AG04450 (cell line): Measurements from ENCODE around the gene CLDN5. TPM values are rescaled to one million over a fixed set of nuclear protein-coding genes. Genes with fewer than 3 reads are reported as not detected.

Source experiments
- CTCF ChIA-PET: fragments of 300-600, 350-600 bp; formaldehyde crosslinking; extraction: SDS; loops from one replicate; lab custom pipeline; 2022; ENCODE audit warnings: antibody characterized with exemption, inconsistent platforms; lab: Charles Lee
- POLR2A ChIA-PET: fragments of 350-600 bp; formaldehyde crosslinking; extraction: SDS; loops from one replicate; lab custom pipeline; 2021; ENCODE audit warnings: antibody characterized with exemption, inconsistent platforms; lab: Yijun Ruan, JAX
- DNase-seq: peaks from one replicate; pipeline ENCODE4 v3.0.0-alpha.2; 2011; ENCODE audit warnings: low read depth, low spot score
- H3K27ac ChIP-seq: one replicate; pipeline ENCODE4 v1.5.1; 2012; ENCODE audit warnings: low read depth, low read length, control low read depth
- H3K27me3 ChIP-seq: one replicate; pipeline ENCODE4 v1.6.0; 2012; ENCODE audit warnings: low read length; ENCODE audit not compliant: control insufficient read depth, insufficient read depth
- H3K4me3 ChIP-seq: 2 replicates; pipeline ENCODE4 v1.5.1; 2011; ENCODE audit warnings: mild to moderate bottlenecking, low read depth, low read length, control low read depth
- H3K9me3 ChIP-seq: 2 replicates; pipeline ENCODE4 v1.5.1; 2012; ENCODE audit warnings: low read length; ENCODE audit not compliant: control insufficient read depth, insufficient read depth
- CTCF ChIP-seq: IDR thresholded peaks from 2 replicates; pipeline ENCODE4 v1.5.1; 2011; ENCODE audit warnings: low read depth, low read length, control low read depth, inconsistent platforms
- polyA plus RNA-seq: library from polyadenylated mRNA; depleted of rRNA; stranded (reverse); fragments of >200 nt; gene quantifications from 2 replicates; pipeline ENCODE4 v1.2.3, GENCODE V29; 2011

CLDN5 gene
- polyA plus RNA-seq, 1 experiment: not detected

- Histone ChIP-seq H3K4me3 (no peak overlapping the region), H3K27me3 (peaks cover 11% of the 10 kb centered on the region), H3K9me3 (no peaks in the 10 kb centered on the region; the same call in 1 of the 2 replicates), H3K27ac (no peak overlapping the region)
- CTCF ChIA-PET: no interaction called here
- no peak for DNase-seq
- POLR2A ChIA-PET: no interaction called here
- no peak for TF ChIP-seq CTCF
Observed at GRCh38 chr22:19519041-19519926, 4.9 kb downstream of the CLDN5 start.

- no peak for TF ChIP-seq CTCF
- H3K4me3 ChIP-seq: no peak overlapping the region
- peaks cover 4% of the 10 kb centered on the region for H3K27me3 ChIP-seq
- ChIA-PET CTCF (no interaction called here), POLR2A (no interaction called here)
- DNase-seq: no peak
- H3K27ac ChIP-seq: no peak overlapping the region
- H3K9me3 ChIP-seq: no peaks in the 10 kb centered on the region; the same call in 1 of the 2 replicates
Observed at GRCh38 chr22:19518635-19519034, 5.6 kb downstream of the CLDN5 start.

GRCh38 chr22:19517919-19518611 is 6.1 kb downstream of the CLDN5 start:
- POLR2A ChIA-PET: no interaction called here
- Histone ChIP-seq H3K27me3 (peaks cover under 1% of the 10 kb centered on the region), H3K4me3 (no peak overlapping the region), H3K27ac (no peak overlapping the region), H3K9me3 (peaks cover 2% of the 10 kb centered on the region; the same call in 1 of the 2 replicates)
- no peak for DNase-seq
- no peak for TF ChIP-seq CTCF
- CTCF ChIA-PET: no interaction called here

GRCh38 chr22:19517171-19517500 is 7.1 kb downstream of the CLDN5 start:
- DNase-seq: no peak
- no peak for TF ChIP-seq CTCF
- CTCF ChIA-PET: no interaction called here
- POLR2A ChIA-PET: no interaction called here
- H3K4me3 ChIP-seq: no peak overlapping the region
- no peak overlapping the region for H3K27ac ChIP-seq
- H3K9me3 ChIP-seq: peaks cover 2% of the 10 kb centered on the region; the same call in 1 of the 2 replicates
- H3K27me3 ChIP-seq: no peaks in the 10 kb centered on the region
